Calu3 (cell line): Measurements from ENCODE around the gene LCORL. TPM values are rescaled to one million over a fixed set of nuclear protein-coding genes. Genes with fewer than 3 reads are reported as not detected.

Experiments
- BruUV-seq: library from RNA; stranded (reverse); fragments of 400-500 nt; replicated peaks from 2 replicates; lab custom pipeline; 2021; lab: Mats Ljungman, UMichigan
- CTCF ChIA-PET: fragments of 300-600 bp; sonication (Branson Sonifier 250); formaldehyde crosslinking; loops from one replicate; lab custom pipeline; 2022; ENCODE audit warnings: antibody characterized with exemption; lab: Charles Lee
- DNase-seq: peaks from one replicate; pipeline ENCODE4 v3.0.0; 2022
- H3K27ac Mint-ChIP-seq: one replicate; pipeline ENCODE4 v1.8.0; 2022; ENCODE audit warnings: mixed read lengths; ENCODE audit not compliant: unreplicated experiment
- H3K27me3 Mint-ChIP-seq: one replicate; pipeline ENCODE4 v1.8.0; 2022; ENCODE audit warnings: mixed read lengths; ENCODE audit not compliant: unreplicated experiment
- H3K36me3 Mint-ChIP-seq: one replicate; pipeline ENCODE4 v1.8.0; 2022; ENCODE audit warnings: mild to moderate bottlenecking, moderate library complexity, mixed read lengths; ENCODE audit not compliant: insufficient read depth, unreplicated experiment
- H3K4me1 Mint-ChIP-seq: one replicate; pipeline ENCODE4 v1.8.0; 2022; ENCODE audit warnings: mild to moderate bottlenecking, low read depth, mixed read lengths; ENCODE audit not compliant: unreplicated experiment
- H3K4me3 Mint-ChIP-seq: one replicate; pipeline ENCODE4 v1.8.0; 2022; ENCODE audit warnings: mild to moderate bottlenecking, low read depth, moderate library complexity, mixed read lengths; ENCODE audit not compliant: unreplicated experiment
- H3K9me3 Mint-ChIP-seq: one replicate; pipeline ENCODE4 v1.8.0; 2022; ENCODE audit warnings: low read depth, mixed read lengths; ENCODE audit not compliant: unreplicated experiment
- CTCF ChIP-seq: fragments of 200-600 bp; IDR thresholded peaks from one replicate; pipeline ENCODE4 v1.8.0; 2022; ENCODE audit warnings: antibody characterized with exemption; ENCODE audit not compliant: unreplicated experiment
- intact Hi-C: fragments of 100-400 bp; cut with micrococcal nuclease; formaldehyde crosslinking; loops from one replicate; pipeline ENCODE4 v1.10.0; 2022; ENCODE audit not compliant: unreplicated experiment
- total RNA-seq: library from RNA; stranded (reverse); gene quantifications from 2 replicates; pipeline ENCODE4 v1.2.3, GENCODE V29; 2022

The LCORL gene
- total RNA-seq, 1 experiment from 2014 or later, result 15.4 TPM

GRCh38 chr4:18050448-18050847, 28.9 kb upstream of the LCORL start:
- peaks cover 3% of the 10 kb centered on the region for H3K9me3 Mint-ChIP-seq
- H3K4me3 Mint-ChIP-seq, result no peak overlapping the region
- no peaks in the 10 kb centered on the region for H3K4me1 Mint-ChIP-seq
- CTCF ChIA-PET, result no interaction called here
- no peak for TF ChIP-seq CTCF
- H3K27me3 Mint-ChIP-seq, result no peaks in the 10 kb centered on the region
- DNase-seq, result no peak
- H3K27ac Mint-ChIP-seq, result no peak overlapping the region
- H3K36me3 Mint-ChIP-seq, result no peaks in the 10 kb centered on the region
- BruUV-seq, result no TSS peak
- intact Hi-C loops, result no loop called here

- TF ChIP-seq CTCF, result no peak
- Mint-ChIP-seq H3K9me3 (peaks cover 3% of the 10 kb centered on the region), H3K4me1 (no peaks in the 10 kb centered on the region), H3K27me3 (no peaks in the 10 kb centered on the region), H3K36me3 (no peaks in the 10 kb centered on the region), H3K27ac (no peak overlapping the region), H3K4me3 (no peak overlapping the region)
- DNase-seq, result no peak
- BruUV-seq, result no TSS peak
- intact Hi-C loops, result no loop called here
- CTCF ChIA-PET, result no interaction called here
Observed at GRCh38 chr4:18049446-18049845, 27.9 kb upstream of the LCORL start.

- H3K4me1 Mint-ChIP-seq, result no peaks in the 10 kb centered on the region
- no peak overlapping the region for H3K27ac Mint-ChIP-seq
- CTCF ChIA-PET, result no interaction called here
- intact Hi-C loops, result no loop called here
- H3K36me3 Mint-ChIP-seq, result no peaks in the 10 kb centered on the region
- peak; percentile 39 for TF ChIP-seq CTCF
- H3K9me3 Mint-ChIP-seq, result no peaks in the 10 kb centered on the region
- H3K4me3 Mint-ChIP-seq, result no peak overlapping the region
- no peak for DNase-seq
- no TSS peak for BruUV-seq
- no peaks in the 10 kb centered on the region for H3K27me3 Mint-ChIP-seq
Observed at GRCh38 chr4:18042754-18043153, 21.2 kb upstream of the LCORL start.

- no peaks in the 10 kb centered on the region for H3K36me3 Mint-ChIP-seq
- H3K27ac Mint-ChIP-seq, result no peak overlapping the region
- no peaks in the 10 kb centered on the region for H3K4me1 Mint-ChIP-seq
- no peaks in the 10 kb centered on the region for H3K27me3 Mint-ChIP-seq
- intact Hi-C loops, result no loop called here
- DNase-seq, result no peak
- H3K4me3 Mint-ChIP-seq, result no peak overlapping the region
- no TSS peak for BruUV-seq
- CTCF ChIA-PET, result no interaction called here
- no peaks in the 10 kb centered on the region for H3K9me3 Mint-ChIP-seq
- no peak for TF ChIP-seq CTCF
Observed at GRCh38 chr4:18042012-18042411, 20.5 kb upstream of the LCORL start.
